K562 (cell line): Measurements from ENCODE around the gene UBE2R2.

Source experiments
- CBX8 ChIP-seq: fragments of 200-600 bp; sonication (generic); IDR thresholded peaks from 2 replicates; pipeline ENCODE4 v1.6.1; 2012; ENCODE audit warnings: borderline replicate concordance, mixed run types, low read depth, mild to moderate bottlenecking, moderate library complexity, mixed read lengths, low read length, control low read depth, inconsistent platforms; ENCODE audit not compliant: poor library complexity, severe bottlenecking; ENCODE audit errors: extremely low read depth
- EHMT2 ChIP-seq: fragments of 450-650 bp; IDR thresholded peaks from 2 replicates; pipeline ENCODE4 v1.6.1; 2018; ENCODE audit warnings: antibody characterized with exemption
- HEY1 ChIP-seq: fragments of 250-450 bp; sonication (Bioruptor Pico); IDR thresholded peaks from 2 replicates; pipeline ENCODE4 v1.5.0; 2020; ENCODE audit warnings: mild to moderate bottlenecking, moderate library complexity, borderline replicate concordance
- NBN ChIP-seq: fragments of 450-650 bp; IDR thresholded peaks from 2 replicates; pipeline ENCODE4 v1.6.1; 2016; ENCODE audit warnings: low read depth, mild to moderate bottlenecking
- RBFOX2 ChIP-seq: fragments of 200-400 bp; formaldehyde crosslinking; IDR thresholded peaks from 2 replicates; pipeline ENCODE4 v1.6.1; 2017; ENCODE audit warnings: low read depth, mild to moderate bottlenecking, low read length, moderate library complexity
- SMARCE1 ChIP-seq: fragments of 450-650 bp; IDR thresholded peaks from 2 replicates; pipeline ENCODE4 v1.7.1; 2016; ENCODE audit warnings: mild to moderate bottlenecking
- SPI1 ChIP-seq: IDR thresholded peaks from 2 replicates; pipeline ENCODE4 v1.6.1; 2011; ENCODE audit warnings: low read depth, low read length, control low read depth, borderline replicate concordance
- TEAD4 ChIP-seq, 2 experiments: sonication (generic) in 1 of 2; formaldehyde crosslinking in 1 of 2; IDR thresholded peaks; 2 replicates each; pipeline versions ENCODE4 v1.6.1 to v1.8.0; 2012 to 2022; ENCODE audit warnings: borderline replicate concordance in 1 of 2, inconsistent platforms in 1 of 2, low read length in 1 of 2, mild to moderate bottlenecking in 1 of 2, missing genetic modification reagents in 1 of 2
- ZNF253 ChIP-seq: fragments of 250-450 bp; sonication (Bioruptor Pico); conservative IDR thresholded peaks from 2 replicates; pipeline ENCODE4 v1.6.1; 2021; ENCODE audit warnings: mild to moderate bottlenecking
- TF ChIP-seq, protein P1 (sequence below), 3 experiments: IDR thresholded peaks in 2 of 3; conservative IDR thresholded peaks in 1 of 3; 2 replicates each; pipeline ENCODE4 v1.5.1; 2011 to 2012; ENCODE audit warnings: low read length in 3 of 3, mild to moderate bottlenecking in 3 of 3, control low read depth in 2 of 3, improper control_type of control experiment in 1 of 3, inconsistent platforms in 1 of 3, low read depth in 1 of 3, mixed read lengths in 1 of 3, moderate library complexity in 1 of 3; ENCODE audit not compliant: insufficient read depth in 2 of 3

DNA sequence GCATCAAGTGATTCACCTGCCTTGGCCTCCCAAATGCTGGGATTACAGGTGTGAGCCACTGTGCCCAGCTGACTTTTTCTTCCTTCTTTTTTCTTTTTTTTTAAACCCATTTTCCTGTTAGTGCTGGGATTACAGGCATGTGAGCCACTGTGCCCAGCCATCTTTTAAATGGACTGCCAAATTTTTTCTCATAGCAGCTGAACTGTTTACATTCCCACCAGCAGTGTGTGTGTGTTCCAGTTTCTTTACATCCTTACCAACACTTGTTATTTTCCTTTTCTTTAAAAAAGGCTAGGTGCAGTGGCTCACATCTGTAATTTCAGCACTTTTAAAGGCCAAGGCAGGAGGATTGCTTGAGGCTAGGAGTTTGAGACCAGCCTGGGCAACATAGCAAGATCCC lies 76.9 kb downstream of the UBE2R2 start:
- TF ChIP-seq HEY1 (CRISPR knock-in tag) (no peak), NBN (no peak), CBX8 (no peak), TEAD4 (IDR thresholded peaks at IDR 0.05; ENCODE audit: low read length) (no peak), TEAD4 (CRISPR knock-in tag; IDR thresholded peaks at IDR 0.05; ENCODE audit: borderline replicate concordance) (no peak), RBFOX2 (no peak), ZNF253 (CRISPR knock-in tag) (no peak), SMARCE1 (no peak), SPI1 (no peak), EHMT2 (no peak)
- TF ChIP-seq, protein P1, sequence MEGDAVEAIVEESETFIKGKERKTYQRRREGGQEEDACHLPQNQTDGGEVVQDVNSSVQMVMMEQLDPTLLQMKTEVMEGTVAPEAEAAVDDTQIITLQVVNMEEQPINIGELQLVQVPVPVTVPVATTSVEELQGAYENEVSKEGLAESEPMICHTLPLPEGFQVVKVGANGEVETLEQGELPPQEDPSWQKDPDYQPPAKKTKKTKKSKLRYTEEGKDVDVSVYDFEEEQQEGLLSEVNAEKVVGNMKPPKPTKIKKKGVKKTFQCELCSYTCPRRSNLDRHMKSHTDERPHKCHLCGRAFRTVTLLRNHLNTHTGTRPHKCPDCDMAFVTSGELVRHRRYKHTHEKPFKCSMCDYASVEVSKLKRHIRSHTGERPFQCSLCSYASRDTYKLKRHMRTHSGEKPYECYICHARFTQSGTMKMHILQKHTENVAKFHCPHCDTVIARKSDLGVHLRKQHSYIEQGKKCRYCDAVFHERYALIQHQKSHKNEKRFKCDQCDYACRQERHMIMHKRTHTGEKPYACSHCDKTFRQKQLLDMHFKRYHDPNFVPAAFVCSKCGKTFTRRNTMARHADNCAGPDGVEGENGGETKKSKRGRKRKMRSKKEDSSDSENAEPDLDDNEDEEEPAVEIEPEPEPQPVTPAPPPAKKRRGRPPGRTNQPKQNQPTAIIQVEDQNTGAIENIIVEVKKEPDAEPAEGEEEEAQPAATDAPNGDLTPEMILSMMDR (IDR thresholded peaks at IDR 0.05 in 2 of 3, conservative IDR thresholded peaks at IDR 0.05 in 1 of 3; ENCODE audit: insufficient read depth in 2 of 3, low read depth in 1 of 3, low read length in 3 of 3), result no peak
